Breast epithelium (tissue), 4 donors: Measurements from ENCODE around the gene IL2. TPM values are rescaled to one million over a fixed set of nuclear protein-coding genes. Genes with fewer than 3 reads are reported as not detected.

Experiments used
- DNase-seq, 2 donors: peaks; one replicate each; pipeline ENCODE4 v3.0.0-alpha.2; 2019; ENCODE audit warnings: low spot score in 2 of 2
- H3K27ac ChIP-seq, 2 donors: fragments of 200-600 bp; sonication (generic) in 1 of 2; one replicate each; pipeline ENCODE4 v1.5.1; 2016 to 2019; ENCODE audit warnings: mild to moderate bottlenecking in 1 of 2
- H3K27me3 ChIP-seq, 2 donors: fragments of 200-600 bp; sonication (generic) in 1 of 2; one replicate each; pipeline versions ENCODE4 v1.5.1 to v1.6.0; 2017 to 2019; ENCODE audit warnings: control low read depth in 1 of 2, mild to moderate bottlenecking in 1 of 2
- H3K36me3 ChIP-seq: fragments of 200-600 bp; one replicate; pipeline ENCODE4 v1.5.1; 2019
- H3K4me1 ChIP-seq, 2 donors: fragments of 200-600 bp; sonication (generic); one replicate each; pipeline ENCODE4 v1.5.1; 2016 to 2019; ENCODE audit warnings: control low read depth in 1 of 2
- H3K4me3 ChIP-seq, 3 donors: fragments of 200-600 bp; sonication (generic); 1 replicate in 2 of 3; 2 replicates in 1 of 3; pipeline ENCODE4 v1.5.1; 2016 to 2019; ENCODE audit warnings: mild to moderate bottlenecking in 3 of 3, moderate library complexity in 2 of 3
- H3K9me3 ChIP-seq, 2 donors: fragments of 200-600 bp; sonication (generic) in 1 of 2; one replicate each; pipeline ENCODE4 v1.5.1; 2016 to 2019; ENCODE audit warnings: control low read depth in 1 of 2
- POLR2A ChIP-seq: fragments of 450-650 bp; IDR thresholded peaks from one replicate; pipeline ENCODE4 v1.6.1; 2016; ENCODE audit warnings: antibody characterized with exemption, mild to moderate bottlenecking, moderate library complexity
- POLR2AphosphoS5 ChIP-seq, 3 donors: sonication (generic); formaldehyde crosslinking; IDR thresholded peaks; one replicate each; pipeline ENCODE4 v1.6.1; 2017; ENCODE audit warnings: antibody characterized with exemption in 3 of 3
- intact Hi-C: fragments of 100-400 bp; cut with DNase I; formaldehyde crosslinking; loops from one replicate; pipeline ENCODE4 v1.15.1; 2023; ENCODE audit warnings: low total_unique reads
- total RNA-seq, 3 donors: library from RNA; depleted of rRNA; stranded (reverse); fragments of >200 nt; gene quantifications; one replicate each; pipeline ENCODE4 v1.1.0, GENCODE V29; 2016
- TF ChIP-seq, protein P1 (sequence below), 3 donors: fragments of 450-650 bp; IDR thresholded peaks; one replicate each; pipeline ENCODE4 v1.5.1; 2016 to 2017; ENCODE audit warnings: antibody characterized with exemption in 3 of 3, mild to moderate bottlenecking in 3 of 3, moderate library complexity in 3 of 3

Gene IL2
- total RNA-seq, 3 donors from 2014 or later, result 0.48 TPM; not detected in 2

DNA sequence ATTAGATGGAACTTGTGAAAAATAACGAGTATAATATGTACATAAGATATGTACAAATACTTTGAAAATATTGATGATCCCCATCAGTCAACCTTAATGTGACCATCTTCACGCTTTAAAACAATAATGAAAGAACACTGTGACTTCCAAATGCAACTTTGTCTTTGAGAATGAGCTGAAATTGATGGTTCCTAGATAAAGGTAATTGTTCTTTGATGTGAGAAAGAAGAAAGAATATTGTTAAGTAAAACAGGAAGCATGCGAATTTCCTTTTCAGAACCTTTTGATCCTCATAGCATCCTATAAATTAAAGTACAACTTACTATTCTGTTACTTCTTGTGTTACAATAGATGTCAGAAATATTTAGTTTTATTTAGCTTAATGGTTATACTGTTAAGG is 22.2 kb downstream of the IL2 start:
- H3K9me3 ChIP-seq, result no peaks in the 10 kb centered on the region
- intact Hi-C loops, result no loop called here
- no peaks in the 10 kb centered on the region for H3K36me3 ChIP-seq
- no peak for DNase-seq
- no peak overlapping the region for H3K27ac ChIP-seq
- H3K4me1 ChIP-seq, result no peaks in the 10 kb centered on the region
- H3K4me3 ChIP-seq, result no peak overlapping the region
- no peak for TF ChIP-seq POLR2A
- TF ChIP-seq, protein P1, sequence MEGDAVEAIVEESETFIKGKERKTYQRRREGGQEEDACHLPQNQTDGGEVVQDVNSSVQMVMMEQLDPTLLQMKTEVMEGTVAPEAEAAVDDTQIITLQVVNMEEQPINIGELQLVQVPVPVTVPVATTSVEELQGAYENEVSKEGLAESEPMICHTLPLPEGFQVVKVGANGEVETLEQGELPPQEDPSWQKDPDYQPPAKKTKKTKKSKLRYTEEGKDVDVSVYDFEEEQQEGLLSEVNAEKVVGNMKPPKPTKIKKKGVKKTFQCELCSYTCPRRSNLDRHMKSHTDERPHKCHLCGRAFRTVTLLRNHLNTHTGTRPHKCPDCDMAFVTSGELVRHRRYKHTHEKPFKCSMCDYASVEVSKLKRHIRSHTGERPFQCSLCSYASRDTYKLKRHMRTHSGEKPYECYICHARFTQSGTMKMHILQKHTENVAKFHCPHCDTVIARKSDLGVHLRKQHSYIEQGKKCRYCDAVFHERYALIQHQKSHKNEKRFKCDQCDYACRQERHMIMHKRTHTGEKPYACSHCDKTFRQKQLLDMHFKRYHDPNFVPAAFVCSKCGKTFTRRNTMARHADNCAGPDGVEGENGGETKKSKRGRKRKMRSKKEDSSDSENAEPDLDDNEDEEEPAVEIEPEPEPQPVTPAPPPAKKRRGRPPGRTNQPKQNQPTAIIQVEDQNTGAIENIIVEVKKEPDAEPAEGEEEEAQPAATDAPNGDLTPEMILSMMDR (IDR thresholded peaks at IDR 0.05), result no peak
- no peak for TF ChIP-seq POLR2AphosphoS5 (IDR thresholded peaks at IDR 0.05)
- H3K27me3 ChIP-seq, result no peaks in the 10 kb centered on the region

DNA sequence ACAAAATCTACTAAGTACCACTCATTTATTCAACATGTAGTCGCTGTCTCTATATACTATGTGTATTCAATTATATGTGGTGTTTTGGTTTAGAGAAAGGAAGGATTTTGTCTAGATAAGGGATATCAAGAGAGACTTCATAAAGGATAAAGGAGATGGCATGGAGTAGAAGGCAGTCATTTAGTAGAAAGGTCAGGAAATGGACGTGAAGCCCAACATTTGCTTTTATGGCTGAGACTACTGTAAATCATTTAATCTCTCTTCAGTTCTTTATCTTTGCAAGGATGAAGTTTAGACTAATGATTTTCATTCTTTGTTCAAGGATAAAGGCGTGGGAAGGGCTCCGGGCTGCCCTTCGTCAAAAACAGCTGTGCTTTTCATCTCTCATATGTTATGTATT is 25.2 kb downstream of the IL2 start:
- DNase-seq, result no peak
- intact Hi-C loops, result no loop called here
- H3K4me3 ChIP-seq, result no peak overlapping the region
- H3K27me3 ChIP-seq, result no peaks in the 10 kb centered on the region
- no peaks in the 10 kb centered on the region for H3K9me3 ChIP-seq
- H3K27ac ChIP-seq, result no peak overlapping the region
- H3K4me1 ChIP-seq, result no peaks in the 10 kb centered on the region
- no peaks in the 10 kb centered on the region for H3K36me3 ChIP-seq
- TF ChIP-seq POLR2AphosphoS5 (IDR thresholded peaks at IDR 0.05) (no peak), POLR2A (no peak)
- TF ChIP-seq, protein P1 (IDR thresholded peaks at IDR 0.05), result no peak

DNA sequence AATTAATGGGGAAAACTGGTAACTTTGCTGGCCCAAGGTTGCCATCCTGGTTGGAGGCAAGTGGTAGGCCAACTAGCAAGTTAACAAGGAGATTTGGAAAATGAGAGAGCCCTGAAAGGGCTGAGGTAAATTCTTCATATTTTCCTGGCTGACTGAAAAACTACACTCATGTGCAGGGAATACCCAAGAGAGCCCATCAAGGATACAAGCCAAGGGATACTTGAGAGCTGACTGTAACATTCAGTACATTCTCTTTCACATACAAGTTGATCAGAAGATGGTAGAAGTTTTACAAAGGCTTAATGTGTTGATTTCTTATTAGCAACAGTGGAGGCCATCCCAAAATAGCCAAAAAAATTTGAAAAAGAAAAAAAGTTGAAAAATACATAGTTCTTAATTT is 33.3 kb downstream of the IL2 start:
- H3K27ac ChIP-seq, result no peak overlapping the region
- H3K4me1 ChIP-seq, result no peaks in the 10 kb centered on the region
- H3K36me3 ChIP-seq, result no peaks in the 10 kb centered on the region
- intact Hi-C loops, result no loop called here
- H3K4me3 ChIP-seq, result no peak overlapping the region
- peaks cover 0 to 12% of the 10 kb centered on the region in 2 donors for H3K9me3 ChIP-seq
- no peaks in the 10 kb centered on the region for H3K27me3 ChIP-seq
- TF ChIP-seq POLR2AphosphoS5 (IDR thresholded peaks at IDR 0.05) (no peak), POLR2A (no peak)
- TF ChIP-seq, protein P1 (IDR thresholded peaks at IDR 0.05), result no peak
- DNase-seq, result no peak

DNA sequence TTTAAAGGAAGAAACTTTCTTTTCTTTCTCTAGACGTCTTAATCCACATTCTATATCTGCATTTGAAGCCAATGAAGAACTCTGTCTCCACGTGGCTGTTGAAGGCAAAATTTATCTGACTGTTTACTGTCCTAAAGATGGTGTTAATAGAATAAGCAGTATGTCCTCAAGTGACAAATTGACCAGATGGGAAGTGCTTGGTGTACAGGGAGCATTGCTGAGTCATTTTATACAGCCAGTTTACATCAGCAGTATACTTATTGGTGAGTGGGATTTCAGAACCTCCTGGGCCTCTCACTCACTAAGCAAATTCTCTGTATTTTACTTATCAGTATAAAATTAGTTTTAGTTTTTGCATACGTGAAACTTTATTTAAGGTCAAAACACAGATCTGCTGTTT is 44.0 kb downstream of the IL2 start:
- Histone ChIP-seq H3K27me3 (no peaks in the 10 kb centered on the region), H3K36me3 (no peaks in the 10 kb centered on the region), H3K9me3 (no peaks in the 10 kb centered on the region), H3K27ac (no peak overlapping the region), H3K4me1 (no peaks in the 10 kb centered on the region), H3K4me3 (no peak overlapping the region)
- intact Hi-C loops, result no loop called here
- TF ChIP-seq POLR2AphosphoS5 (IDR thresholded peaks at IDR 0.05) (no peak), POLR2A (no peak)
- TF ChIP-seq, protein P1 (IDR thresholded peaks at IDR 0.05), result no peak
- no peak for DNase-seq

DNA sequence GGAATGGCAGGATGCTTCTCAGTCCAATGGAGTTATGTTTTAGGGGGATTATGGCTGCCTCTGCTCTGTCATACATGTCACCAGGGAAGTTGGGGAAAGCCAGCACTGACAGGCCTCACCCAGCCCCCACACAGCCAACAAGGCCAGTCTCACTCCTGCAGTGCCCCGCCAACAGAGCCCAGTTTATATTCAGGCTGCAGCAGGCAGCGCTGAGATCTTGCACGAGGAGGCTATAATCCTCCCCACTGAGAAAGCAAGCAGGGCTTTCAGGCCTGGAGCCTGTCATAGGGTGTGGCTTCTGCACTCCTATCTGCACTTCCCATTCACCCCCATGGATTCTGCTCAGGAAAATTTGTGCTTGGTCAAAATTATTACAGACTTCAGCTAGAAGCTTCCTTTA is 52.7 kb downstream of the IL2 start:
- H3K4me1 ChIP-seq, result no peaks in the 10 kb centered on the region
- H3K4me3 ChIP-seq, result no peak overlapping the region
- no peaks in the 10 kb centered on the region for H3K27me3 ChIP-seq
- H3K36me3 ChIP-seq, result no peaks in the 10 kb centered on the region
- DNase-seq, result no peak
- intact Hi-C loops, result no loop called here
- H3K27ac ChIP-seq, result no peak overlapping the region
- no peak for TF ChIP-seq POLR2A
- TF ChIP-seq POLR2AphosphoS5 (IDR thresholded peaks at IDR 0.05), result no peak
- TF ChIP-seq, protein P1 (IDR thresholded peaks at IDR 0.05), result no peak
- H3K9me3 ChIP-seq, result no peaks in the 10 kb centered on the region

Other genes starting within 250 kb of the IL2 start
- not detected for gene ADAD1, start 77.7 kb downstream of the IL2 start, total RNA-seq
- gene IL21, start 164.3 kb upstream of the IL2 start, total RNA-seq, result not detected